ENCODE results near the gene USP46. TPM values are rescaled to one million over a fixed set of nuclear protein-coding genes. Genes with fewer than 3 reads are reported as not detected.

The USP46 gene
- 13.2 and 16.6 TPM in 2 replicates for total RNA-seq

GRCh38 chr4:52659001-52659721 lies at the start of gene USP46:
Gene USP46, minus strand, starts transcription at chr4:52659301. Its CDS starts 151 bp downstream, at chr4:52659150.

Other genes with a start within 250 kb of the USP46 start
- 0.13 and 3.0 TPM in 2 replicates for gene ERVMER34-1, start 92.1 kb upstream of the USP46 start, total RNA-seq
- gene RASL11B, start 203.0 kb upstream of the USP46 start, total RNA-seq = 0.78 and 4.5 TPM in 2 replicates

Data from epithelial cell of alveolus of lung (primary cell).